Astrocyte (in vitro differentiated cells and primary cell): ENCODE data around the gene CENPU. TPM values are rescaled to one million over a fixed set of nuclear protein-coding genes. Genes with fewer than 3 reads are reported as not detected.

Experiments
- DNase-seq: peaks from one replicate; pipeline ENCODE4 v3.0.0-alpha.2; 2010; ENCODE audit warnings: low read depth
- FAIRE-seq: peaks from 2 replicates; lab custom pipeline; 2011; peaks lifted over from hg19 to GRCh38; lab: Jason Lieb, UNC
- H2AFZ ChIP-seq: 2 replicates; pipeline ENCODE4 v1.6.0; 2012; ENCODE audit warnings: low read depth, low read length, inconsistent platforms
- H3K27ac ChIP-seq: 2 replicates; pipeline ENCODE4 v1.5.1; 2011; ENCODE audit warnings: low read depth, low read length, inconsistent platforms
- H3K27me3 ChIP-seq: 2 replicates; pipeline ENCODE4 v1.6.0; 2011; ENCODE audit warnings: low read length, inconsistent platforms; ENCODE audit not compliant: insufficient read depth
- H3K36me3 ChIP-seq: 2 replicates; pipeline ENCODE4 v1.5.1; 2011; ENCODE audit warnings: low read length, inconsistent platforms; ENCODE audit not compliant: insufficient read depth
- H3K4me1 ChIP-seq: 2 replicates; pipeline ENCODE4 v1.5.1; 2011; ENCODE audit warnings: low read length, inconsistent platforms; ENCODE audit not compliant: insufficient read depth
- H3K4me2 ChIP-seq: 2 replicates; pipeline ENCODE4 v1.6.0; 2012; ENCODE audit warnings: low read length, inconsistent platforms
- H3K4me3 ChIP-seq: 2 replicates; pipeline ENCODE4 v1.5.1; 2011; ENCODE audit warnings: low read depth, mild to moderate bottlenecking, low read length, inconsistent platforms; ENCODE audit not compliant: insufficient read depth
- H3K79me2 ChIP-seq: 2 replicates; pipeline ENCODE4 v1.6.0; 2012; ENCODE audit warnings: mild to moderate bottlenecking, low read length, inconsistent platforms; ENCODE audit not compliant: insufficient read depth
- H3K9ac ChIP-seq: 2 replicates; pipeline ENCODE4 v1.6.0; 2012; ENCODE audit warnings: mild to moderate bottlenecking, low read length, inconsistent platforms
- H3K9me3 ChIP-seq: 2 replicates; pipeline ENCODE4 v1.5.1; 2012; ENCODE audit warnings: low read depth, mild to moderate bottlenecking, low read length, inconsistent platforms; ENCODE audit not compliant: insufficient read depth
- H4K20me1 ChIP-seq: 2 replicates; pipeline ENCODE4 v1.6.0; 2012; ENCODE audit warnings: low read length, inconsistent platforms; ENCODE audit not compliant: insufficient read depth
- H3K27ac Mint-ChIP-seq: one replicate; pipeline ENCODE4 v1.8.0; 2021; ENCODE audit warnings: mild to moderate bottlenecking, mixed read lengths; ENCODE audit not compliant: unreplicated experiment
- H3K27me3 Mint-ChIP-seq: one replicate; pipeline ENCODE4 v1.8.0; 2021; ENCODE audit warnings: low read depth, mixed read lengths; ENCODE audit not compliant: unreplicated experiment
- H3K36me3 Mint-ChIP-seq: one replicate; pipeline ENCODE4 v1.8.0; 2021; ENCODE audit warnings: low read depth, mixed read lengths; ENCODE audit not compliant: unreplicated experiment
- H3K4me1 Mint-ChIP-seq: one replicate; pipeline ENCODE4 v1.8.0; 2021; ENCODE audit warnings: low read depth, mixed read lengths; ENCODE audit not compliant: unreplicated experiment
- H3K4me3 Mint-ChIP-seq: one replicate; pipeline ENCODE4 v1.8.0; 2021; ENCODE audit warnings: mild to moderate bottlenecking, moderate library complexity, mixed read lengths; ENCODE audit not compliant: unreplicated experiment
- H3K9me3 Mint-ChIP-seq: one replicate; pipeline ENCODE4 v1.8.0; 2021; ENCODE audit warnings: mild to moderate bottlenecking, mixed read lengths; ENCODE audit not compliant: unreplicated experiment
- CTCF ChIP-seq: IDR thresholded peaks from 2 replicates; pipeline ENCODE4 v1.5.1; 2011; ENCODE audit warnings: low read depth, mild to moderate bottlenecking, inconsistent platforms, low read length, moderate library complexity; ENCODE audit not compliant: insufficient read depth
- EZH2 ChIP-seq: IDR thresholded peaks from 2 replicates; pipeline ENCODE4 v1.6.1; 2012; ENCODE audit warnings: mild to moderate bottlenecking, low read length, inconsistent platforms; ENCODE audit not compliant: insufficient read depth
- total RNA-seq: library from RNA; stranded (reverse); gene quantifications from 2 replicates; pipeline ENCODE4 v1.2.1, GENCODE V29; 2021

CENPU gene
- total RNA-seq, 1 donor from 2014 or later: 6.0 TPM

- FAIRE-seq (no peak), DNase-seq (no peak)
- H3K36me3 ChIP-seq: peaks cover 3% of the 10 kb centered on the region
- Mint-ChIP-seq H3K9me3 (peaks cover 4% of the 10 kb centered on the region), H3K36me3 (peaks cover 3% of the 10 kb centered on the region), H3K27me3 (peaks cover 35% of the 10 kb centered on the region), H3K27ac (no peak overlapping the region), H3K4me3 (no peak overlapping the region), H3K4me1 (no peaks in the 10 kb centered on the region)
- H3K79me2 ChIP-seq: no peaks in the 10 kb centered on the region
- no peaks in the 10 kb centered on the region for H3K4me1 ChIP-seq
- no peaks in the 10 kb centered on the region for H3K9me3 ChIP-seq
- no peak overlapping the region for H2AFZ ChIP-seq
- no peak overlapping the region for H3K4me2 ChIP-seq
- no peaks in the 10 kb centered on the region for H4K20me1 ChIP-seq
- H3K4me3 ChIP-seq: no peak overlapping the region
- no peaks in the 10 kb centered on the region for H3K27me3 ChIP-seq
- TF ChIP-seq EZH2 (no peak), CTCF (no peak)
- H3K27ac ChIP-seq: no peak overlapping the region
- H3K9ac ChIP-seq: no peak overlapping the region
Measured at GRCh38 chr4:184774152-184774551, 40.3 kb upstream of the CENPU start.

- no peaks in the 10 kb centered on the region for H3K4me1 ChIP-seq
- H3K36me3 ChIP-seq: peaks cover 3% of the 10 kb centered on the region
- H3K9me3 ChIP-seq: no peaks in the 10 kb centered on the region
- TF ChIP-seq CTCF (no peak), EZH2 (no peak)
- H3K4me3 ChIP-seq: no peak overlapping the region
- Mint-ChIP-seq H3K36me3 (peaks cover 8% of the 10 kb centered on the region), H3K4me3 (no peak overlapping the region), H3K4me1 (no peaks in the 10 kb centered on the region), H3K9me3 (no peaks in the 10 kb centered on the region), H3K27me3 (peaks cover 29% of the 10 kb centered on the region), H3K27ac (no peak overlapping the region)
- H3K9ac ChIP-seq: no peak overlapping the region
- H3K27ac ChIP-seq: no peak overlapping the region
- H3K4me2 ChIP-seq: no peak overlapping the region
- H2AFZ ChIP-seq: no peak overlapping the region
- FAIRE-seq: no peak
- H3K79me2 ChIP-seq: no peaks in the 10 kb centered on the region
- H4K20me1 ChIP-seq: no peaks in the 10 kb centered on the region
- no peak for DNase-seq
- no peaks in the 10 kb centered on the region for H3K27me3 ChIP-seq
Measured at GRCh38 chr4:184771416-184771815, 37.5 kb upstream of the CENPU start.

- Histone ChIP-seq H2AFZ (no peak overlapping the region), H3K27me3 (no peaks in the 10 kb centered on the region), H3K4me2 (no peak overlapping the region), H3K27ac (no peak overlapping the region), H3K9me3 (no peaks in the 10 kb centered on the region), H3K9ac (no peak overlapping the region), H3K36me3 (peaks cover 3% of the 10 kb centered on the region), H3K79me2 (no peaks in the 10 kb centered on the region), H4K20me1 (no peaks in the 10 kb centered on the region), H3K4me3 (no peak overlapping the region), H3K4me1 (no peaks in the 10 kb centered on the region)
- H3K27me3 Mint-ChIP-seq: peaks cover 34% of the 10 kb centered on the region
- TF ChIP-seq CTCF (no peak), EZH2 (no peak)
- no peaks in the 10 kb centered on the region for H3K9me3 Mint-ChIP-seq
- peaks cover 6% of the 10 kb centered on the region for H3K4me1 Mint-ChIP-seq
- DNase-seq: no peak
- H3K4me3 Mint-ChIP-seq: no peak overlapping the region
- no peak for FAIRE-seq
- H3K27ac Mint-ChIP-seq: no peak overlapping the region
- peaks cover 15% of the 10 kb centered on the region for H3K36me3 Mint-ChIP-seq
Measured at GRCh38 chr4:184769141-184769765, 35.4 kb upstream of the CENPU start.
